ENCODE measurements around the gene PLCXD3. TPM values are rescaled to one million over a fixed set of nuclear protein-coding genes. Genes with fewer than 3 reads are reported as not detected.
A peak's percentile ranks its signal among the peaks of the same experiment; 100 is the strongest.

PLCXD3 gene
- total and polyA plus RNA-seq, 2 of the 8 experiments (the other 6 are each of a cell fraction or from before 2014, with no cell fraction given), result 0.03 to 0.07 TPM

- FAIRE-seq, result no peak
- no peaks in the 10 kb centered on the region for H3K79me2 ChIP-seq (ENCODE audit: control insufficient read depth in 1 of 2, insufficient read depth in 2 of 2, low read length in 2 of 2)
- H2BK12ac ChIP-seq (ENCODE audit: low read depth, low read length), result no peak overlapping the region
- no peak overlapping the region for H4K8ac ChIP-seq (ENCODE audit: extremely low read depth, insufficient read depth, low read length)
- no peak overlapping the region for H3K4ac ChIP-seq (replicated peaks; ENCODE audit: insufficient read length, low read depth, low read length)
- H3K9me3 ChIP-seq (ENCODE audit: insufficient read depth in 2 of 2, low read depth in 1 of 2, low read length in 1 of 2), result no peaks in the 10 kb centered on the region
- no peak overlapping the region for H2AFZ ChIP-seq (ENCODE audit: low read length)
- H3K56ac ChIP-seq (replicated peaks; ENCODE audit: insufficient read length, low read depth, low read length), result no peak overlapping the region
- H2BK20ac ChIP-seq (ENCODE audit: low read length), result no peak overlapping the region
- H3K4me3 ChIP-seq (ENCODE audit: extremely low read depth in 1 of 4, insufficient read depth in 2 of 4, low read depth in 3 of 4, low read length in 4 of 4), result peak overlapping the region in 1 of 4 experiments; percentile 68; a peak in 3 of 8 replicates
- H3K4me1 ChIP-seq (replicated peaks in 1 of 4; ENCODE audit: control insufficient read depth in 3 of 4, insufficient read depth in 4 of 4, low read length in 3 of 4), result peaks cover 0 to 10% (median 3%) of the 10 kb centered on the region in 4 experiments; a peak in 4 of 7 replicates
- CTCF ChIA-PET (ENCODE audit: partially characterized antibody), result interaction anchor here (0.6 to 4.7 kb wide), 11 partner anchors 10 to 604 kb away, joined by 3 to 19 read pairs (median 4); no protein-coding TSS in a partner anchor
- H3K14ac ChIP-seq (ENCODE audit: insufficient read length), result no peak overlapping the region
- H3K9ac ChIP-seq (replicated peaks in 1 of 4; ENCODE audit: extremely low read depth in 1 of 4, low read depth in 3 of 4, low read length in 3 of 4), result no peak overlapping the region
- peaks cover 11% of the 10 kb centered on the region for H3K23me2 ChIP-seq (ENCODE audit: low read depth, low read length)
- no peak overlapping the region for H2AK5ac ChIP-seq (ENCODE audit: low read depth, low read length)
- no peak overlapping the region for H4K5ac ChIP-seq (ENCODE audit: insufficient read length, low read depth, low read length)
- H3K36me3 ChIP-seq (ENCODE audit: control insufficient read depth in 2 of 4, insufficient read depth in 4 of 4, low read length in 3 of 4), result no peaks in the 10 kb centered on the region
- H3K27ac ChIP-seq (ENCODE audit: low read depth, low read length), result no peak overlapping the region
- TF ChIP-seq SP2 (IDR thresholded peaks at IDR 0.05; ENCODE audit: low read length) (no peak), POLR2A (IDR thresholded peaks at IDR 0.05; ENCODE audit: control extremely low read depth in 1 of 2, low read depth in 2 of 2, low read length in 2 of 2) (no peak), YY1 (IDR thresholded peaks at IDR 0.05; ENCODE audit: low read depth, low read length) (no peak), CEBPB (IDR thresholded peaks at IDR 0.05; ENCODE audit: low read depth, low read length) (no peak)
- H2BK120ac ChIP-seq (replicated peaks; ENCODE audit: low read depth, low read length), result no peak overlapping the region
- no peak overlapping the region for H3K23ac ChIP-seq (ENCODE audit: insufficient read length)
- no peak overlapping the region for H4K91ac ChIP-seq (replicated peaks; ENCODE audit: insufficient read length, low read length)
- peaks cover 7 to 27% (median 24%) of the 10 kb centered on the region in 4 experiments for H3K27me3 ChIP-seq (replicated peaks in 1 of 4; ENCODE audit: control insufficient read depth in 3 of 4, extremely low read depth in 1 of 4, insufficient read depth in 3 of 4, low read length in 3 of 4)
- H2BK5ac ChIP-seq (ENCODE audit: low read depth, low read length), result no peak overlapping the region
- no peak overlapping the region for H3K18ac ChIP-seq (ENCODE audit: extremely low read depth, low read length)
- H3K79me1 ChIP-seq (ENCODE audit: low read depth, low read length), result no peaks in the 10 kb centered on the region
- H3K4me2 ChIP-seq (ENCODE audit: insufficient read depth in 1 of 2, low read depth in 2 of 2, low read length in 2 of 2), result peak overlapping the region in 1 of 2 experiments; percentile 100; a peak in 2 of 4 replicates
- H2BK15ac ChIP-seq (ENCODE audit: low read length), result no peak overlapping the region
- POLR2A ChIA-PET (ENCODE audit: partially characterized antibody), result no interaction called here
- DNase-seq (ENCODE audit: low read depth in 1 of 2, low spot score in 2 of 2), result no peak
- no peaks in the 10 kb centered on the region for H4K20me1 ChIP-seq (replicated peaks in 1 of 2; ENCODE audit: control insufficient read depth in 1 of 2, insufficient read depth in 2 of 2, low read length in 2 of 2)
- WGBS, 2 experiments (ENCODE audit: extremely low coverage in 1 of 2, insufficient coverage in 1 of 2, insufficient read length in 1 of 2, insufficient replicate concordance in 2 of 2, low coverage in 1 of 2, low lambda C conversion rate in 2 of 2, missing lambda C conversion rate in 1 of 2), result 72% methylated on average over 5 of the region's 5 CpGs; no CpG with 5 or more reads in 1 of the 2 experiments
Measured at GRCh38 chr5:41508696-41509398, 1.6 kb downstream of the PLCXD3 start.
